Trophoblast cell (in vitro differentiated cells and primary cell): ENCODE data around the gene CYTH4.
"Not testable (repeated sequence)": the region's sequence is repeated elsewhere in the genome, so short reads cannot be mapped to it uniquely, and the experiment has no call there.

ENCODE experiments used
- DNase-seq, 2 donors: peaks; one replicate each; pipeline ENCODE4 v3.0.0-alpha.2; 2016
- H2AFZ ChIP-seq: 2 replicates; pipeline ENCODE4 v1.6.1; 2013; ENCODE audit warnings: low read length, moderate library complexity, mild to moderate bottlenecking; ENCODE audit not compliant: insufficient read depth, poor library complexity
- H2AK5ac ChIP-seq: 2 replicates; pipeline ENCODE4 v1.6.1; 2013; ENCODE audit warnings: mild to moderate bottlenecking, low read length
- H2BK120ac ChIP-seq: 2 replicates; pipeline ENCODE4 v1.6.1; 2013; ENCODE audit warnings: low read length, mild to moderate bottlenecking, moderate library complexity; ENCODE audit not compliant: insufficient read depth, poor library complexity
- H2BK12ac ChIP-seq: 2 replicates; pipeline ENCODE4 v1.6.1; 2013; ENCODE audit warnings: mild to moderate bottlenecking, low read length, moderate library complexity
- H2BK5ac ChIP-seq: 2 replicates; pipeline ENCODE4 v1.6.1; 2013; ENCODE audit warnings: low read length, low read depth, moderate library complexity, mild to moderate bottlenecking; ENCODE audit not compliant: poor library complexity
- H3K14ac ChIP-seq: 2 replicates; pipeline ENCODE4 v1.6.1; 2013; ENCODE audit warnings: mild to moderate bottlenecking, low read length
- H3K18ac ChIP-seq: 2 replicates; pipeline ENCODE4 v1.6.1; 2013; ENCODE audit warnings: mild to moderate bottlenecking, low read length
- H3K23ac ChIP-seq: 2 replicates; pipeline ENCODE4 v1.6.1; 2013; ENCODE audit warnings: low read length
- H3K27ac ChIP-seq: 2 replicates; pipeline ENCODE4 v1.5.1; 2013; ENCODE audit warnings: low read depth, mild to moderate bottlenecking, inconsistent platforms, low read length, moderate library complexity
- H3K27me3 ChIP-seq: 2 replicates; pipeline ENCODE4 v1.6.1; 2013; ENCODE audit warnings: inconsistent platforms, mild to moderate bottlenecking, low read length, moderate library complexity; ENCODE audit not compliant: insufficient read depth
- H3K36me3 ChIP-seq, 2 experiments: 1 replicate in 1 of 2; 2 replicates in 1 of 2; pipeline ENCODE4 v1.6.1; 2013; ENCODE audit warnings: low read length in 2 of 2, mild to moderate bottlenecking in 2 of 2, moderate library complexity in 1 of 2; ENCODE audit not compliant: insufficient read depth in 2 of 2, control insufficient read depth in 1 of 2
- H3K4ac ChIP-seq: 2 replicates; pipeline ENCODE4 v1.6.1; 2013; ENCODE audit warnings: low read depth, mild to moderate bottlenecking, low read length, moderate library complexity
- H3K4me1 ChIP-seq, 2 experiments: 1 replicate in 1 of 2; 2 replicates in 1 of 2; pipeline ENCODE4 v1.6.1; 2013; ENCODE audit warnings: low read length in 2 of 2, mild to moderate bottlenecking in 2 of 2, moderate library complexity in 1 of 2; ENCODE audit not compliant: insufficient read depth in 2 of 2, control insufficient read depth in 1 of 2
- H3K4me2 ChIP-seq: 2 replicates; pipeline ENCODE4 v1.6.1; 2013; ENCODE audit warnings: inconsistent platforms, mild to moderate bottlenecking, low read length, moderate library complexity
- H3K4me3 ChIP-seq: 2 replicates; pipeline ENCODE4 v1.5.1; 2013; ENCODE audit warnings: mild to moderate bottlenecking, low read depth, low read length, inconsistent platforms
- H3K79me1 ChIP-seq: one replicate; pipeline ENCODE4 v1.6.1; 2013; ENCODE audit warnings: low read length
- H3K79me2 ChIP-seq: 2 replicates; pipeline ENCODE4 v1.6.1; 2013; ENCODE audit warnings: low read length, mild to moderate bottlenecking; ENCODE audit not compliant: control insufficient read depth, insufficient read depth, poor library complexity
- H3K9ac ChIP-seq: 2 replicates; pipeline ENCODE4 v1.6.1; 2013; ENCODE audit warnings: mild to moderate bottlenecking, low read length
- H3K9me3 ChIP-seq: 2 replicates; pipeline ENCODE4 v1.6.1; 2013; ENCODE audit warnings: low read depth, mild to moderate bottlenecking, control low read depth, inconsistent platforms, low read length; ENCODE audit not compliant: insufficient read depth
- H4K12ac ChIP-seq: 2 replicates; pipeline ENCODE4 v1.6.1; 2013; ENCODE audit warnings: low read depth, mild to moderate bottlenecking, low read length, moderate library complexity
- H4K8ac ChIP-seq: 2 replicates; pipeline ENCODE4 v1.6.1; 2013; ENCODE audit warnings: low read depth, mild to moderate bottlenecking, low read length, moderate library complexity
- H4K91ac ChIP-seq: one replicate; pipeline ENCODE4 v1.6.1; 2013; ENCODE audit warnings: low read depth, mild to moderate bottlenecking, low read length, moderate library complexity
- WGBS: extraction: QIAGEN DNeasy Blood & Tissue Kit; methylation state at CpG from one replicate; pipeline ENCODE4 v1.1.7; 2013; ENCODE audit warnings: missing lambda C conversion rate; ENCODE audit not compliant: insufficient read length, insufficient coverage; ENCODE audit errors: extremely low coverage; 5-methylcytosine and 5-hydroxymethylcytosine counted together

CYTH4 gene

DNA sequence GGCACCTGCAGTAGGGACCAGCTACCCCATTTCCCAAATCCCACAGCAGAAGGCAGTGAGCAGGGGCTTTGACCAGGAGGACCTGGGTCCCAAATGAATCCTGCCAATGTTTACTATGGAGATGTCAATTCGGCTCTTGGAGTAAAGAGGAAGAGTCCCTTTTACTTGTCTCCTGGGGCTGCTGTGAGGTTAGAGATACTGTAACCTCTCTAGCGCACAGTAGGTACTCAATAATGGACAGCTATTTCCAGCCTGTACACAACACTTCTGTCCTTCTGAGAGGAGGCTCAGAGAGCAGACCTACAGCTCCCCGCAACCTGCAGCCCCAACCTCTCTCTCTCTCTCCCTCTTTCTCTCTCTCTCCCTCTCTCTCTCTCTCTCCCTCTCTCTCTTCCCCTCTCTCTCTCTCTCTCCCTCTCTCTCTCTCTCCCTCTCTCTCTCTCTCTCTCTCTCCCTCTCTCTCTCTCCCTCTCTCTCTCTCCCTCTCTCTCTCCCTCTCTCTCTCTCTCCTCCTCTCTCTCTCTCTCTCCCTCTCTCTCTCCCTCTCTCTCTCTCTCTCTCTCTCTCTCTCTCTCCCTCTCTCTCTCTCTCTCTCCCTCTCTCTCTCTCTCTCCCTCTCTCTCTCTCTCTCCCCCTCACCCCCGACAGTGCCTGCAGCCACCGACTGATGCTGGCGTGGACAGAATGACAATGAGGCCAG, 46.4 kb downstream of the CYTH4 start:
- WGBS: no CpG with 5 or more reads among the region's 6 CpGs

GRCh38 chr22:37329238-37330140, 47.2 kb downstream of the CYTH4 start:
- H2AFZ ChIP-seq: no peak overlapping the region
- no peak overlapping the region for H3K4ac ChIP-seq
- no peak overlapping the region for H3K4me3 ChIP-seq
- no peak overlapping the region for H2AK5ac ChIP-seq
- no peak overlapping the region for H3K23ac ChIP-seq
- H3K9me3 ChIP-seq: peaks cover 2% of the 10 kb centered on the region
- no peak overlapping the region for H3K18ac ChIP-seq
- peaks cover 3% of the 10 kb centered on the region for H3K79me1 ChIP-seq
- H3K27ac ChIP-seq: no peak overlapping the region
- no peak overlapping the region for H2BK5ac ChIP-seq
- H2BK12ac ChIP-seq: peak overlapping the region; percentile 60
- H3K79me2 ChIP-seq: no peaks in the 10 kb centered on the region
- H2BK120ac ChIP-seq: no peak overlapping the region
- H3K4me2 ChIP-seq: no peak overlapping the region
- peaks cover 23% of the 10 kb centered on the region for H3K27me3 ChIP-seq
- peak overlapping the region; percentile 67 for H4K91ac ChIP-seq
- H3K36me3 ChIP-seq: no peaks in the 10 kb centered on the region
- no peak overlapping the region for H4K8ac ChIP-seq
- no CpG with 5 or more reads among the region's 14 CpGs for WGBS
- H3K14ac ChIP-seq: no peak overlapping the region
- DNase-seq: no peak
- H3K4me1 ChIP-seq: no peaks in the 10 kb centered on the region
- H4K12ac ChIP-seq: no peak overlapping the region
- no peak overlapping the region for H3K9ac ChIP-seq

More for the DNA sequence above, 46.4 kb downstream of the CYTH4 start:
- H3K14ac ChIP-seq, H3K9me3 ChIP-seq, H3K4ac ChIP-seq, H3K18ac ChIP-seq, H3K27ac ChIP-seq, H3K79me2 ChIP-seq, H4K8ac ChIP-seq, H3K4me3 ChIP-seq, DNase-seq, H2BK120ac ChIP-seq, H3K4me2 ChIP-seq, H3K4me1 ChIP-seq, H2BK5ac ChIP-seq, H3K9ac ChIP-seq, H3K23ac ChIP-seq, H2AFZ ChIP-seq, H2BK12ac ChIP-seq, H3K36me3 ChIP-seq, H4K12ac ChIP-seq, H3K79me1 ChIP-seq, H2AK5ac ChIP-seq: not testable (repeated sequence)
- H4K91ac ChIP-seq: peak overlapping the region; percentile 67
- H3K27me3 ChIP-seq: peaks cover 22% of the 10 kb centered on the region

DNA sequence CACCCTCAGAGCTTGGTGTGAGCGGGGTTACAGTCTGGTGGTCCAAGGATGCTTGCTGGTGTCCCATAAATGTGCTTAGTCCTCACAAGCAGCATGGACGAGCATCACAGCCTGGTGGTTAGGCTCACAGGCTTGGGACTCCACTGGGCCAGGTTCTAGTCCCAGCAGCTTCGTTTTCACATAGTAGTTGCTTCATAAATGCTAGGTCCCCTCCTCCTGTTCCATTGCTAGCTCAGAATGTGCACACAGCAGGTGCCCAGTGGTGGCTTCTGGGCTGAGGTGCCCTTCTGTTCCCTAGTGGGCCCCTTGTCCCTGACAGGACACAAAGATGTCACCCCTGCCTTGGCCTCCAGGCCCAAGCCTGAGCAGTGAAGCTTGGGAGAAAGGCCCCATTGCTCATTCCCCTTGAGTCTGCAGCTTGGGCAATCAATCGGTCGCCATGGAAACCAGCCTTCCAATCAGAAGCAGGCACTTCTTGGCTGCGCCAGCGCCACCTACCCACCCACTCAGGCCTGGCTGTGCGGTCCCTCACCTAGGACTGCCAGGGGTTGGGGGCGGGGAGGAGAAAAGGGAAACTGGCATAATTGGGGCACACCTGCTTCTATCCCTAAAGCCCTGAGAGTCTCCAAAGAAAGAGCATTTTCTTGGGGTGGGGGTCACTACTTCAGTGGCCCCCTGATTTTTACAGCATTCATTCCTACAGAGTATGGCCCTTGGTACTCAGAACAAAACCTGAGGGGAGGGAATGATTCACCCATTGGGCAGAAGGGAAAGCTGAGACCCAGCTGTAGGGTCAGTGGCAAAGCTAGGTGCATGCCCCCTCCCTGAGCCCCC, 48.1 kb downstream of the CYTH4 start:
- Histone ChIP-seq H3K9ac (no peak overlapping the region), H3K14ac (no peak overlapping the region), H3K79me2 (no peaks in the 10 kb centered on the region), H2BK120ac (no peak overlapping the region), H3K23ac (no peak overlapping the region), H3K18ac (no peak overlapping the region), H3K4me1 (no peaks in the 10 kb centered on the region), H2BK12ac (no peak overlapping the region), H3K9me3 (no peaks in the 10 kb centered on the region), H3K36me3 (no peaks in the 10 kb centered on the region), H4K12ac (no peak overlapping the region), H3K4me3 (no peak overlapping the region), H4K8ac (no peak overlapping the region), H2AFZ (no peak overlapping the region), H3K4me2 (no peak overlapping the region), H3K27ac (no peak overlapping the region), H3K4ac (no peak overlapping the region), H2BK5ac (no peak overlapping the region), H3K27me3 (peaks cover 24% of the 10 kb centered on the region), H2AK5ac (no peak overlapping the region), H3K79me1 (peaks cover 3% of the 10 kb centered on the region), H4K91ac (no peak overlapping the region)
- no CpG with 5 or more reads among the region's 9 CpGs for WGBS
- no peak for DNase-seq

- no peak overlapping the region for H3K4me3 ChIP-seq
- H3K4ac ChIP-seq: no peak overlapping the region
- H3K36me3 ChIP-seq: no peaks in the 10 kb centered on the region
- H3K18ac ChIP-seq: no peak overlapping the region
- no peak overlapping the region for H3K23ac ChIP-seq
- H2BK5ac ChIP-seq: no peak overlapping the region
- H2AK5ac ChIP-seq: no peak overlapping the region
- no peaks in the 10 kb centered on the region for H3K9me3 ChIP-seq
- H3K14ac ChIP-seq: no peak overlapping the region
- no CpG with 5 or more reads among the region's 7 CpGs for WGBS
- H4K91ac ChIP-seq: no peak overlapping the region
- no peak overlapping the region for H3K4me2 ChIP-seq
- no peak overlapping the region for H2AFZ ChIP-seq
- no peak overlapping the region for H3K27ac ChIP-seq
- H3K4me1 ChIP-seq: no peaks in the 10 kb centered on the region
- H4K12ac ChIP-seq: no peak overlapping the region
- H3K79me1 ChIP-seq: peaks cover 5% of the 10 kb centered on the region
- H3K79me2 ChIP-seq: no peaks in the 10 kb centered on the region
- H3K27me3 ChIP-seq: peaks cover 28% of the 10 kb centered on the region
- H2BK120ac ChIP-seq: no peak overlapping the region
- no peak overlapping the region for H4K8ac ChIP-seq
- no peak for DNase-seq
- no peak overlapping the region for H3K9ac ChIP-seq
- H2BK12ac ChIP-seq: no peak overlapping the region
Measured at GRCh38 chr22:37331034-37331428, 48.7 kb downstream of the CYTH4 start.
